ENCODE measurements around the gene PDZD2. TPM values are rescaled to one million over a fixed set of nuclear protein-coding genes. Genes with fewer than 3 reads are reported as not detected.

The PDZD2 gene
- total RNA-seq, 1 donor from 2014 or later, result 0.38 TPM

DNA sequence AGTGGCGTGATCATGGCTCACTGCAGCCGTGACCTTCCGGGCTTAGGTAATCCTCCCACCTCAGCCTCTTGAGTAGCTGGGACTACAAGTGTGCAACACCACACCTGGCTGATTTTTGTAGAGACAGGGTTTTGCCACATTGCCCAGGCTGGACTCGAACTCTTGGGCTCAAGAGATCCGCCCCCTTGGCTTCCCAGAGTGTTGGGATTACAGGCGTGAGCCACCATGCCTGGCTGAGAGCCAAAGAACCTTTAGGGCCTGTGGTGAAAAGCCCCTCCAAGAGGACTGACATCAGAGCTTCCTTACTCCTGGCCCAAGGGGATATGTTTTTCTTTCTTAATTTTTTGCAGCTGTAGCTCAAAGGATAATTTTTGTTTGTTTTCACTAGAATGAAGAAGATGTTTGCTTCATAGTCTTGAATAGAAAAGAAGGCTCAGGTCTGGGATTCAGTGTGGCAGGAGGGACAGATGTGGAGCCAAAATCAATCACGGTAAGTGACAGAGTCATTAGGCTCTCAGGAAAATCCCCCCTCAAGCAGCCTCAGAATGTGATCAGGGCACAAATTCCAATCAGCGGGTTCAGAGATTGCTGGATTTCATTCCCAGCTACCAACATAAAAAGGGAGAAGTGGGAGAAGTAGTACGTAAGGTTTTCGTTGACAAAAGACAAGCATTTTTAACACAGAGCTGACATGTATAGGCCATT, 458.1 kb downstream of the PDZD2 start:
- no peak overlapping the region for H3K4me3 Mint-ChIP-seq
- H3K4me1 Mint-ChIP-seq, result peaks cover 6% of the 10 kb centered on the region
- no peaks in the 10 kb centered on the region for H3K27me3 Mint-ChIP-seq
- TF ChIP-seq, protein P1, sequence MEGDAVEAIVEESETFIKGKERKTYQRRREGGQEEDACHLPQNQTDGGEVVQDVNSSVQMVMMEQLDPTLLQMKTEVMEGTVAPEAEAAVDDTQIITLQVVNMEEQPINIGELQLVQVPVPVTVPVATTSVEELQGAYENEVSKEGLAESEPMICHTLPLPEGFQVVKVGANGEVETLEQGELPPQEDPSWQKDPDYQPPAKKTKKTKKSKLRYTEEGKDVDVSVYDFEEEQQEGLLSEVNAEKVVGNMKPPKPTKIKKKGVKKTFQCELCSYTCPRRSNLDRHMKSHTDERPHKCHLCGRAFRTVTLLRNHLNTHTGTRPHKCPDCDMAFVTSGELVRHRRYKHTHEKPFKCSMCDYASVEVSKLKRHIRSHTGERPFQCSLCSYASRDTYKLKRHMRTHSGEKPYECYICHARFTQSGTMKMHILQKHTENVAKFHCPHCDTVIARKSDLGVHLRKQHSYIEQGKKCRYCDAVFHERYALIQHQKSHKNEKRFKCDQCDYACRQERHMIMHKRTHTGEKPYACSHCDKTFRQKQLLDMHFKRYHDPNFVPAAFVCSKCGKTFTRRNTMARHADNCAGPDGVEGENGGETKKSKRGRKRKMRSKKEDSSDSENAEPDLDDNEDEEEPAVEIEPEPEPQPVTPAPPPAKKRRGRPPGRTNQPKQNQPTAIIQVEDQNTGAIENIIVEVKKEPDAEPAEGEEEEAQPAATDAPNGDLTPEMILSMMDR (IDR thresholded peaks at IDR 0.05), result no peak
- no peak for ATAC-seq (ENCODE audit: low read depth)
- ChIA-PET POLR2A (no interaction called here), CTCF (no interaction called here)
- H3K27ac Mint-ChIP-seq, result no peak overlapping the region
- no peak for DNase-seq
- no peaks in the 10 kb centered on the region for H3K9me3 Mint-ChIP-seq
- intact Hi-C loops (cut with micrococcal nuclease), result no loop called here
- peaks cover 28% of the 10 kb centered on the region for H3K36me3 Mint-ChIP-seq (ENCODE audit: low read depth)

DNA sequence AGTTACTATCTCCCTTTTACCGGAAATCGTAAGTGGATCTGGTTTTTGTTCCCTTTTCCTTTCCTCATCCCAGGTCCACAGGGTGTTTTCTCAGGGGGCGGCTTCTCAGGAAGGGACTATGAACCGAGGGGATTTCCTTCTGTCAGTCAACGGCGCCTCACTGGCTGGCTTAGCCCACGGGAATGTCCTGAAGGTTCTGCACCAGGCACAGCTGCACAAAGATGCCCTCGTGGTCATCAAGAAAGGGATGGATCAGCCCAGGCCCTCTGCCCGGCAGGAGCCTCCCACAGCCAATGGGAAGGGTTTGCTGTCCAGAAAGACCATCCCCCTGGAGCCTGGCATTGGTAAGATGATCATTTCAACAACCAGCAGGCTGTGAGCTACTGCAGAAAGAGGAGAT, 459.4 kb downstream of the PDZD2 start:
- Mint-ChIP-seq H3K9me3 (no peaks in the 10 kb centered on the region), H3K4me3 (no peak overlapping the region), H3K4me1 (peaks cover 1% of the 10 kb centered on the region), H3K36me3 (ENCODE audit: low read depth) (peaks cover 38% of the 10 kb centered on the region), H3K27me3 (no peaks in the 10 kb centered on the region), H3K27ac (no peak overlapping the region)
- POLR2A ChIA-PET, result no interaction called here
- TF ChIP-seq, protein P1 (IDR thresholded peaks at IDR 0.05), result no peak
- DNase-seq, result no peak
- CTCF ChIA-PET, result no interaction called here
- intact Hi-C loops (cut with micrococcal nuclease), result no loop called here
- ATAC-seq (ENCODE audit: low read depth), result no peak

DNA sequence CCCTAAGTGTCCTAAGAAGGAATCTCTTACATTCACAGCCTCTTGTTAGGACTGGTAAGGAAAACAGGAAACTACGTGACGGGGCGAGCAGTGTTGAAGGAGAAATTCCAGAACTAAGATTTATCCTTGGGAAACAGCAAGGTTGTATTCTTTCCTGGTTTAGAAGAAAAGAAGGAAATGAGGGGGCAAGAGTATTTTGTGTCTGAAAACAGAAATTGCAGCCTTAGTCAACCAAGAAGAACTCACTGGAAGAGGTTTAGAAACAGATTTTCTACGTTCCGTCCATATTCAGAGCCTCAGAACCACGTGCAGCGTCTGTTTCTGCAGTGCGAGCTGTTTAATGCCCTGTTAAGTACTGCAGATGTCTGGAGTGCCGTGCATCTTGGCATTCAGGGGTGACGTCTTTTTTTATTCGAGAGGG, 460.0 kb downstream of the PDZD2 start:
- Mint-ChIP-seq H3K9me3 (no peaks in the 10 kb centered on the region), H3K36me3 (ENCODE audit: low read depth) (peaks cover 44% of the 10 kb centered on the region), H3K27me3 (no peaks in the 10 kb centered on the region), H3K27ac (no peak overlapping the region), H3K4me1 (no peaks in the 10 kb centered on the region), H3K4me3 (no peak overlapping the region)
- intact Hi-C loops (cut with micrococcal nuclease), result no loop called here
- no peak for ATAC-seq (ENCODE audit: low read depth)
- ChIA-PET POLR2A (no interaction called here), CTCF (no interaction called here)
- DNase-seq, result no peak
- TF ChIP-seq, protein P1 (IDR thresholded peaks at IDR 0.05), result no peak

DNA sequence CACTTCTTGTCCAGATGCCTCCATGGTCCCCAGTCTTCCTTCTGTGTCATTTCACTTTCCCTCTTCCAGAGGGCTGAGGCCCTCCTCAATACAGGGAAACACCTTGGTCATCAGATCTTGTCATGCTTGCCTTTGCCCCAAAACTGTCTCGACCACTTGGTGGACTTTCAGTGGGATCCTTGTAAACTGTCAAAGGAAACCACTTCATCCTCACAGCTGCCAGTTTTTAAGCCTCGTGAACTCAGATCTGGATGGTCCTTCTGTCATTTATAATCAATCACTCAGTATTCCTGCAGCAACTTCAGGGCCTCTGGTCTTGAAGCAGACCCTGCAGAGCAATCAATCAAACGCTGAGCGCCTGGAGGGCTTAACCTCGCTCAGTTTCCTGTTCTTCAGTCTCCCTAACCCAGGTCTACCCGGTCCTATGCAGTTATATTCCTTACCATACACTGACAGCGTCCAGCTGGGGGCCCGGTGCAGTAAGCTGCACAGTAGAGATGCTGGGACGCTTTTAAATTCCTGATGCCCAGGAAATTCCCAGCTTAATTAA, 460.6 kb downstream of the PDZD2 start:
- intact Hi-C loops (cut with micrococcal nuclease), result no loop called here
- TF ChIP-seq, protein P1 (IDR thresholded peaks at IDR 0.05), result no peak
- H3K4me1 Mint-ChIP-seq, result no peaks in the 10 kb centered on the region
- no peaks in the 10 kb centered on the region for H3K9me3 Mint-ChIP-seq
- peaks cover 45% of the 10 kb centered on the region for H3K36me3 Mint-ChIP-seq (ENCODE audit: low read depth)
- no peak for DNase-seq
- POLR2A ChIA-PET, result no interaction called here
- H3K27me3 Mint-ChIP-seq, result no peaks in the 10 kb centered on the region
- CTCF ChIA-PET, result no interaction called here
- no peak for ATAC-seq (ENCODE audit: low read depth)
- no peak overlapping the region for H3K4me3 Mint-ChIP-seq
- no peak overlapping the region for H3K27ac Mint-ChIP-seq

DNA sequence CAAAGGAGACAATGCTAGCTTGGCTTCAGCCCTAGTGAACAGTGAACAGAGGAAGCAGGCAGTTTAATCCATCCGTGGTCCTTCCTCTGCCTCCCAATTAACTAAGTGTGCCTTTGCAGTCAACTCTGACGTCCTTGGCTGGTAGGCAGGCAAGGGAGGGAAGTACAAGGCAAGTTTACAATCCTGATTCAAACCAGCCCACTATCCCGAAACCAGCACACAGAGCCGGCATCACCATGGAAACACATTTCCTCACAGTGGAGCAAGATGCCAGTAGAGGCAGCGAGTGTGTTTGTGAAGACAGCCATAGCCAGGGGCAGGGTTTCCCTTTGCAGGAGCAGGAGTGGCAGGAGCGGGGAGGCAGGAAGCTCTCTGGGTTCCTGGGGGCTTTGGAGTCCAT, 461.3 kb downstream of the PDZD2 start:
- Mint-ChIP-seq H3K36me3 (ENCODE audit: low read depth) (peaks cover 49% of the 10 kb centered on the region), H3K4me1 (no peaks in the 10 kb centered on the region), H3K9me3 (no peaks in the 10 kb centered on the region), H3K27ac (no peak overlapping the region), H3K4me3 (no peak overlapping the region), H3K27me3 (no peaks in the 10 kb centered on the region)
- no peak for ATAC-seq (ENCODE audit: low read depth)
- ChIA-PET POLR2A (no interaction called here), CTCF (no interaction called here)
- no peak for DNase-seq
- TF ChIP-seq, protein P1 (IDR thresholded peaks at IDR 0.05), result no peak
- intact Hi-C loops (cut with micrococcal nuclease), result no loop called here

All from activated B cell treated with CpG ODN at 0.5 μM for 24 hours (primary cell).